Measurements from ENCODE around the gene ZNF831. TPM values are rescaled to one million over a fixed set of nuclear protein-coding genes. Genes with fewer than 3 reads are reported as not detected.

ZNF831 gene
- total RNA-seq, 2 donors from 2014 or later: 0.20 to 0.27 TPM

DNA sequence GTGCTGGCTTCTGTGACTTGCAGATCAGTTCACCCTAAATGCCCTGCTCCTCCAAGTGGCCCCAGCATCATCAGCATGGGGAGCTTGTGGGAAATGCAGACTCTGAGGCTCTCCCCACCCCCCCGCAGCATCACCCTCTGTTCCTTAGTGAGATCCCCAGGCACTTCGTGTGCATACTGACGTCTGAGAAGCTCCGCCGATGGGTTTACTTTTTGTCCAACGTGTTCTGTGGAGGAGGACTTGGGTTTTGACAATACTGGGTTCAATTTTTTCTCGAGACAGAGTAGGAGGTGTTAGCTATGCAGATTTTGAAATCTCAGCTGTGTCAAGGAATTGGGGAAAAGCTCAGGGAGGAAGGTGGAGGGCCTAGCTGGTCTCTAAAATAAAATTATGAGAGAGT lies 38.3 kb upstream of the ZNF831 start:
- no peak overlapping the region for H3K4me3 ChIP-seq
- no peaks in the 10 kb centered on the region for H3K4me1 ChIP-seq
- no peaks in the 10 kb centered on the region for H3K9me3 ChIP-seq
- TF ChIP-seq CTCF (IDR thresholded peaks at IDR 0.05): no peak
- intact Hi-C loops (cut with DNase I): no loop called here
- H3K27me3 ChIP-seq: no peaks in the 10 kb centered on the region
- H3K9ac ChIP-seq (ENCODE audit: low read depth in 2 of 2, low read length in 2 of 2): no peak overlapping the region
- no peak overlapping the region for H3K27ac ChIP-seq
- no peak for DNase-seq
- H3K36me3 ChIP-seq: no peaks in the 10 kb centered on the region

DNA sequence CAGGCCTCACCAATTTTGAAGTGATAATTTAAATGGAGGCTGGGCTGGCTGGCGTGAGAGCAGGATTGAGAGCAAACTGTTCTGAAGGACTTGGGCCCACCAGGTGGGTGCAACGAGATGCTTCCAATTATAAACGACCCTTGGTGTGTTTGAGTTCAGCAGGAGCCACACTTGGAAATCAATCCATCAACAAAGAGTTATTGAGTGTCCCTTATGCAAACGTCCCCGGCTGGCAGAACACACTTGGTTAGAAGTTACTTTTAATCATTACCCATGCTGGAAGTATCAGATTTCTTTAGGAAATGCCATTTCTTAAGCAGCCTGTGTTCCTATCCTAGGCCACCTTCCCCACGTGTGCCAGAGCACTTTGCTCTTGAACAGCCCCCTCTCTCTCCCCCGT lies 37.8 kb upstream of the ZNF831 start:
- Histone ChIP-seq H3K27me3 (no peaks in the 10 kb centered on the region), H3K9ac (ENCODE audit: low read depth in 2 of 2, low read length in 2 of 2) (no peak overlapping the region), H3K9me3 (no peaks in the 10 kb centered on the region), H3K4me3 (no peak overlapping the region), H3K4me1 (no peaks in the 10 kb centered on the region), H3K36me3 (no peaks in the 10 kb centered on the region), H3K27ac (no peak overlapping the region)
- DNase-seq: no peak
- TF ChIP-seq CTCF (IDR thresholded peaks at IDR 0.05): no peak
- intact Hi-C loops (cut with DNase I): no loop called here

DNA sequence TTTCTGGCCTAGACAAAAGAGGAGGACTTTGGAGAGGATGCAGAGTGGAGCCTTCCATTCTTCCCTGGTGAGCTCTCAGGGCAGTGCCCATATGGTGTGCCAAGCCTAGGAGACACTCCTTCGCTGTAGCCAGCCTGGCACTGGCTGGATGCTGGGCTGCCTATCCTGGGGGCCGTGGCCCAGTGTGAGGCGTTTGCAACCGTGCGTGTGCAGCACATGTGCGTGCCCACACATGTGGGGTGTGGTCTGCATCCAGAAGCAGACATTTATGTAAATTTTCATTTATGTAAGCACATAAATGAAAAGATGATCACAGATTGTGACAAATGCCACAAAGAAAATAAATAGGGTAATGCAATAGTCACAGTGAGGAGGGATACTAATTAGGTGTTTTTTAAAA lies 35.8 kb upstream of the ZNF831 start:
- no peak overlapping the region for H3K9ac ChIP-seq (ENCODE audit: low read depth in 2 of 2, low read length in 2 of 2)
- H3K36me3 ChIP-seq: no peaks in the 10 kb centered on the region
- H3K4me1 ChIP-seq: no peaks in the 10 kb centered on the region
- H3K4me3 ChIP-seq: no peak overlapping the region
- no peak overlapping the region for H3K27ac ChIP-seq
- no peak for TF ChIP-seq CTCF (IDR thresholded peaks at IDR 0.05)
- no peak for DNase-seq
- H3K9me3 ChIP-seq: no peaks in the 10 kb centered on the region
- no peaks in the 10 kb centered on the region for H3K27me3 ChIP-seq
- intact Hi-C loops (cut with DNase I): no loop called here

GRCh38 chr20:59131551-59132285 lies 31.9 kb upstream of the ZNF831 start:
- no peak for DNase-seq
- no peak overlapping the region for H3K4me3 ChIP-seq
- no peaks in the 10 kb centered on the region for H3K36me3 ChIP-seq
- H3K27me3 ChIP-seq: no peaks in the 10 kb centered on the region
- intact Hi-C loops (cut with DNase I): no loop called here
- H3K9ac ChIP-seq (ENCODE audit: low read depth in 2 of 2, low read length in 2 of 2): no peak overlapping the region
- no peaks in the 10 kb centered on the region for H3K4me1 ChIP-seq
- H3K9me3 ChIP-seq: no peaks in the 10 kb centered on the region
- no peak for TF ChIP-seq CTCF (IDR thresholded peaks at IDR 0.05)
- H3K27ac ChIP-seq: no peak overlapping the region

DNA sequence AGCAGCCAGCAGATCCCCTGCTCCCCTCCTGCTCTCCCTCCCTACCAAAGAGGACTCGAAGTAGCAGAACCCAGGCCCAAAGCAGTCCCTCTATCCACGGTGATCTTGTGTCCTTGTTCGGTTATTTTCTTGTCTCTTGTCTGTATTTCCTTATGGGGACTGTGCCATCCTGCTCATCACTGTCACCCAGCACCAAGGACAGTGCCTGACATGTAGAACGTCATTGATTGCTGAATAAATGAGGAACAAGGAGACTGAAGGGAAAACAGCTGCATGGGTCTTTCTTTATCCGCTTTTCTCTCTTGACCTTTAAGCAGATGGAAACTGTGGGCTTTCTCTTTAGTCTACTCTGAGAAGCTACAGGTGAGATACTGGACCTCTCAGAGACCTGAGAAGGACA lies 29.4 kb upstream of the ZNF831 start:
- DNase-seq: no peak
- Histone ChIP-seq H3K36me3 (no peaks in the 10 kb centered on the region), H3K4me3 (no peak overlapping the region), H3K27ac (no peak overlapping the region), H3K9me3 (no peaks in the 10 kb centered on the region), H3K4me1 (no peaks in the 10 kb centered on the region), H3K27me3 (no peaks in the 10 kb centered on the region), H3K9ac (ENCODE audit: low read depth in 2 of 2, low read length in 2 of 2) (no peak overlapping the region)
- no peak for TF ChIP-seq CTCF (IDR thresholded peaks at IDR 0.05)
- intact Hi-C loops (cut with DNase I): no loop called here
